ENCODE results near the gene PPP4R2.

GRCh38 chr3:72962317-72962716 is 34.3 kb upstream of the PPP4R2 start:
- TF ChIP-seq CTCF (IDR thresholded peaks at IDR 0.05; ENCODE audit: extremely low read depth in 1 of 2, insufficient read depth in 1 of 2, low read depth in 1 of 2, low read length in 2 of 2) (no peak), EZH2 (IDR thresholded peaks at IDR 0.05; ENCODE audit: borderline replicate concordance, low read depth, low read length, severe bottlenecking) (no peak)

Data from endothelial cell of umbilical vein (primary cell).